Activated CD8-positive, alpha-beta memory T cell treated with anti-CD3 and anti-CD28 coated beads, Interleukin-2, amount 50 U/mL, for 24 hours (primary cell): ENCODE results near the gene P2RY4.
"Not testable (repeated sequence)": the region's sequence is repeated elsewhere in the genome, so short reads cannot be mapped to it uniquely, and the experiment has no call there.

Experiments used
- DNase-seq: peaks from one replicate; pipeline ENCODE4 v3.0.0-alpha.2; 2020; ENCODE audit errors: extremely low read depth

Gene P2RY4

GRCh38 chrX:70260104-70260503 lies at the start of gene P2RY4:
Gene P2RY4 (minus strand): TSS chrX:70260204. CDS start chrX:70259624, 580 bp downstream.
- DNase-seq, result no peak

GRCh38 chrX:70301716-70302115 lies 41.7 kb upstream of the P2RY4 start:
- DNase-seq, result no peak

GRCh38 chrX:70293621-70294020 lies 33.6 kb upstream of the P2RY4 start:
- DNase-seq, result no peak

GRCh38 chrX:70292788-70293187 lies 32.8 kb upstream of the P2RY4 start:
- DNase-seq, result no peak

GRCh38 chrX:70289793-70290770 lies 30.1 kb upstream of the P2RY4 start, which contains the start of the genes KIF4A and PDZD11:
Gene KIF4A (plus strand): TSS chrX:70290104. CDS start chrX:70290459, 355 bp downstream.
Gene PDZD11 (minus strand): TSS chrX:70289927. CDS start chrX:70289341, 586 bp downstream.
- peak; percentile 44 for DNase-seq

- no peak for DNase-seq
These were observed 29.3 kb upstream of the P2RY4 start for GRCh38 chrX:70289168-70289792.

GRCh38 chrX:70281951-70282350 lies 21.9 kb upstream of the P2RY4 start, which contains the start of gene RAB41:
Gene RAB41 (plus strand): TSS chrX:70282172. CDS start chrX:70282218, 46 bp downstream.
- no peak for DNase-seq

GRCh38 chrX:70280573-70280972 lies 20.6 kb upstream of the P2RY4 start:
- no peak for DNase-seq

- DNase-seq, result no peak
These were observed 19.1 kb upstream of the P2RY4 start for GRCh38 chrX:70279081-70279480.

GRCh38 chrX:70274029-70274428 lies 14.0 kb upstream of the P2RY4 start:
- not testable (repeated sequence) for DNase-seq

- no peak for DNase-seq
These were observed 8.0 kb upstream of the P2RY4 start, which contains the start of gene ARR3 for GRCh38 chrX:70268034-70268433. Gene ARR3 (plus strand): TSS chrX:70268334. CDS start chrX:70269386, 1,052 bp downstream.

GRCh38 chrX:70264784-70265183 lies 4.8 kb upstream of the P2RY4 start:
- DNase-seq, result no peak

GRCh38 chrX:70262952-70263567 lies 3.1 kb upstream of the P2RY4 start:
- DNase-seq, result no peak

GRCh38 chrX:70257423-70258288 lies 2.3 kb downstream of the P2RY4 start:
- no peak for DNase-seq

GRCh38 chrX:70255452-70255851 lies 4.6 kb downstream of the P2RY4 start:
- no peak for DNase-seq

- no peak for DNase-seq
These were observed 5.1 kb downstream of the P2RY4 start for GRCh38 chrX:70254909-70255308.

- no peak for DNase-seq
These were observed 6.0 kb downstream of the P2RY4 start for GRCh38 chrX:70254063-70254400.

GRCh38 chrX:70253377-70254062 lies 6.5 kb downstream of the P2RY4 start:
- no peak for DNase-seq

- no peak for DNase-seq
These were observed 7.5 kb downstream of the P2RY4 start for GRCh38 chrX:70252491-70252890.

GRCh38 chrX:70247252-70247651 lies 12.8 kb downstream of the P2RY4 start:
- no peak for DNase-seq

GRCh38 chrX:70244881-70245280 lies 15.1 kb downstream of the P2RY4 start:
- no peak for DNase-seq
